Epithelial cell of proximal tubule (primary cell): ENCODE measurements around the gene ANXA9. TPM values are rescaled to one million over a fixed set of nuclear protein-coding genes. Genes with fewer than 3 reads are reported as not detected.

Experiments
- DNase-seq: peaks from one replicate; pipeline ENCODE4 v3.0.0-alpha.2; 2011; ENCODE audit warnings: low read depth
- H3K4me3 ChIP-seq: 2 replicates; pipeline ENCODE4 v1.5.1; 2011; ENCODE audit warnings: low read depth, mild to moderate bottlenecking, low read length
- total RNA-seq: library from RNA; depleted of rRNA; stranded (reverse); fragments of >200 nt; gene quantifications from 2 replicates; pipeline ENCODE4 v1.2.3, GENCODE V29; 2015
- TF ChIP-seq, protein P1 (sequence below): conservative IDR thresholded peaks from 2 replicates; pipeline ENCODE4 v1.5.1; 2012; ENCODE audit warnings: low read depth, mild to moderate bottlenecking, low read length

Gene ANXA9, protein sequence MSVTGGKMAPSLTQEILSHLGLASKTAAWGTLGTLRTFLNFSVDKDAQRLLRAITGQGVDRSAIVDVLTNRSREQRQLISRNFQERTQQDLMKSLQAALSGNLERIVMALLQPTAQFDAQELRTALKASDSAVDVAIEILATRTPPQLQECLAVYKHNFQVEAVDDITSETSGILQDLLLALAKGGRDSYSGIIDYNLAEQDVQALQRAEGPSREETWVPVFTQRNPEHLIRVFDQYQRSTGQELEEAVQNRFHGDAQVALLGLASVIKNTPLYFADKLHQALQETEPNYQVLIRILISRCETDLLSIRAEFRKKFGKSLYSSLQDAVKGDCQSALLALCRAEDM
- 0.12 and 1.2 TPM in 2 replicates for total RNA-seq

DNA sequence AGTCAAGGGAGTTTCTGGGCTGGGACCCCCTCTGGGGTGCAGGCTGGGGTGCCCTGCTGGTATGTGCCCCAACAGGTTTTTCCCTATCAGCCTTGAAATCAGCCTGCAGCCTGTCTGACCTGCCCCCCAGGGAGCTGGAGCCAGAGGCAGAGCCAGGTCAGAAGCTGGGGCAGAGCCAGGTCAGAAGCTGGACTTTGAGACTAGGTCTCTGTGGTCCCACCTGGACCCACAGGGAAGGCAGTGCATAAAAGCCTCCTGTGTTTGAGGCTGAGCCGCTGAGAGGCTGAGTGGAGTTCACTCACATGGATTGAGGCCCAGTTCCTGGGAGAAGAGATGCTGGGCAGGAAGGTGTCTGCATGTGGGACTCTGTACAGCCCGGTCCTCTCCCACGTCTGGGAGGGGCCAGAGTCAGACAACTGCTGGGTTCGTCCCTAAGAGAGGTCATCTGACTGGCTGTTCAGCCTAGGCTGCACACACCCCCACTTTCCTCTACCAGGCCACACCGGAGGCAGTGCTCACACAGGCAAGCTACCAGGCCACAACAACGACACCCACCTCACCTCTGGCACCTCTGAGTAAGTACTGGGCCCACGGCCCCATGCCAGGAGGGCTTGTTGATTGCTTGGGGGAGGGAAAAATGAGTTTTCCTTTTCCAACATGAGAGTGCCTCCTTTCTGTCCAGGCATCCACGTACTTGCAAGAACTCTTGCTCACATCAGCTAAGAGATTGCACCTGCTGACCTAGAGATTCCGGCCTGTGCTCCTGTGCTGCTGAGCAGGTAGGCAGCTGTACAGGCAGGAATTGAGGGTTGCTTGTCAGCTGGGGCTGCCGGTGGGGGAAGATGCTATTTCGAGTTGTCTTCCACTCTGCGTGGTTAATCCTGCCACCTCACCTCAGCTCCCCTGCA, at the start of gene ANXA9:
TSS of gene ANXA9 (plus strand) at position 488 of the 908 bp plus-strand sequence. CDS start 814 bp downstream, outside the sequence.
- H3K4me3 ChIP-seq: no peak within 1 kb of the TSS
- no peak for DNase-seq
- TF ChIP-seq, protein P1, sequence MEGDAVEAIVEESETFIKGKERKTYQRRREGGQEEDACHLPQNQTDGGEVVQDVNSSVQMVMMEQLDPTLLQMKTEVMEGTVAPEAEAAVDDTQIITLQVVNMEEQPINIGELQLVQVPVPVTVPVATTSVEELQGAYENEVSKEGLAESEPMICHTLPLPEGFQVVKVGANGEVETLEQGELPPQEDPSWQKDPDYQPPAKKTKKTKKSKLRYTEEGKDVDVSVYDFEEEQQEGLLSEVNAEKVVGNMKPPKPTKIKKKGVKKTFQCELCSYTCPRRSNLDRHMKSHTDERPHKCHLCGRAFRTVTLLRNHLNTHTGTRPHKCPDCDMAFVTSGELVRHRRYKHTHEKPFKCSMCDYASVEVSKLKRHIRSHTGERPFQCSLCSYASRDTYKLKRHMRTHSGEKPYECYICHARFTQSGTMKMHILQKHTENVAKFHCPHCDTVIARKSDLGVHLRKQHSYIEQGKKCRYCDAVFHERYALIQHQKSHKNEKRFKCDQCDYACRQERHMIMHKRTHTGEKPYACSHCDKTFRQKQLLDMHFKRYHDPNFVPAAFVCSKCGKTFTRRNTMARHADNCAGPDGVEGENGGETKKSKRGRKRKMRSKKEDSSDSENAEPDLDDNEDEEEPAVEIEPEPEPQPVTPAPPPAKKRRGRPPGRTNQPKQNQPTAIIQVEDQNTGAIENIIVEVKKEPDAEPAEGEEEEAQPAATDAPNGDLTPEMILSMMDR: no peak

DNA sequence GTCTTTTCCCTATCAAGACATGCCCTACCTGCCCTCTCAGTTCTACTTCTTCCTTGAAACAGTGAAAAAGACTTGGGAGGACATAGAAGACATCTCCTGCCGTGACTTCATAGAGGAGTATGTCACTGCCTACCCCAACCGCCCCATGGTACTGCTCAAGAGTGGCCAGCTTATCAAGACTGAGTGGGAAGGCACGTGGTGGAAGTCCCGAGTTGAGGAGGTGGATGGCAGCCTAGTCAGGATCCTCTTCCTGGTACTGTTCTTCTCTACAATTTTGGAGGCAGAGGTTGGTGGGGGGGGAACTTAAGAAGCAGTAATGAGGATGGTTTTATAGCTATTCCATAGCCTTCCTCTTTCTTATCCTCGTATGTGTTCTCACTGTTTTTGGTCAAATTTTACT, 37.2 kb upstream of the ANXA9 start:
- no peak overlapping the region for H3K4me3 ChIP-seq
- TF ChIP-seq, protein P1: no peak
- no peak for DNase-seq

DNA sequence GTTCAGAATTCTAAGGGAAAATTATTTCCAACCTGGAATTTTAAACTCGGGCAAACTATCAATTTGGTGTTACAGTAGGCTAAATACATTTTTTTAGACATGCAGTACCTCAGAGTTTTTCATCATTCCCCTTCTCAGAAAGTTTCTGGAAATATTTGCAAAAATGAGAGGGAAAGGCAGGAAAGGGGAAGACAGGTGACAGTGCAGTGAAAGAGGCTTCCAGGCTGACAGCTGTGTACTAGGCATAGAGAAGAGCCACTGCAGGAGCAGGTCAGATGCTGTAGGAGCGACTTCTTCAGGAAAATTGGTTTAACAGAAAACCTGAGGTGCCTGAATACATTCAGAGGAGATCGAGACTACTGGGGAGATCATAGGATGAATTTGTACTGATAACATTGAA, 27.4 kb upstream of the ANXA9 start:
- no peak overlapping the region for H3K4me3 ChIP-seq
- TF ChIP-seq, protein P1: no peak
- no peak for DNase-seq

DNA sequence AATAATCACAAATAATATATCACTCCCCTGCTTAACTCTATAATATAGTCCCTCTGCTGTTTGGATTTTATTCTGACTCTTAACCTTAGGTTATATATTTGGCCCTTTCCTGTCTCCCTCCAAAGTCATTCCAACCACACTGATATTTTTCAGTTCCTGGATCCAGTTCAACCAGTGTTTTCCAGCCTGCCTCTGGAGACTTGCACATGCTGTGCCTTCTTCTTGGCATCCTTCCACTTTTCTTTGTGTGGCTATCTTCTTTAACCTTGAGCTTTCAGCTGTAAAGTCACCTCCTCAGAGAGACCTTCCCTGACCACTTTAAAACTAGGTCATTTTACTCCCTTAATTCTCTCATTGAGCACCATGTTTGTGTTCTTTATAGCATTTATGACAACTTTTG, 26.8 kb upstream of the ANXA9 start:
- H3K4me3 ChIP-seq: no peak overlapping the region
- TF ChIP-seq, protein P1: no peak
- DNase-seq: no peak

DNA sequence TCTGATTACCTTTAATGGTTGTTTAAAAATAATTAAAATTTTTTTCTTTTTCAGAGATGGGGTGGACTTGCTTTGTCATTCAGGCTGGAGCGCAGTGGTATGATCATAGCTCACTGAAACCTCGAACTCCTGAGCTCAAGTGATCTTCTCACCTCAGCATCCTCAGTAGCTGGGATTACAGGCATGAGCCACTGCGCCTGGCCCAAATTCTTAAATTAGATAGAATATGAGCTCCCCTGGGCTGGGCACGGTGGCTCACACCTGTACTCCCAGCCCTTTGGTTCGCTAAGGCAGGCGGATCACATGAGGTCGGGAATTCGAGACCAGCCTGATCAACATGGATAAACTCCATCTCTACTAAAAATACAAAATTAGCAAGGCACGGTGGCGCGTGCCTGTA, 24.4 kb upstream of the ANXA9 start:
- TF ChIP-seq, protein P1: no peak
- DNase-seq: no peak
- H3K4me3 ChIP-seq: no peak overlapping the region

DNA sequence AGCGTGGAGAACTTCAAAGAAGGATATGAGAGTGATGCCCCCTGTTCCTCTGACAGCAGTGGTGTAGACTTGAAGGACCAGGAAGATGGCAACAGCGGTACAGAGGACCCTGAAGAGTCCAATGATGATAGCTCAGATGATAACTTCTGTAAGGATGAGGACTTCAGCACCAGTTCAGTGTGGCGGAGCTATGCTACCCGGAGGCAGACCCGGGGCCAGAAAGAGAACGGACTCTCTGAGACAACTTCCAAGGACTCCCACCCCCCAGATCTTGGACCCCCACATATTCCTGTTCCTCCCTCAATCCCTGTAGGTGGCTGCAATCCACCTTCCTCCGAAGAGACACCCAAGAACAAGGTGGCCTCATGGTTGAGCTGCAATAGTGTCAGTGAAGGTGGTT, 21.4 kb upstream of the ANXA9 start:
- TF ChIP-seq, protein P1: no peak

More for the DNA sequence above, 21.4 kb upstream of the ANXA9 start:
- no peak for DNase-seq
- H3K4me3 ChIP-seq: no peak overlapping the region
